GM20000 (cell line): ENCODE measurements around the gene GSS.

ENCODE experiments used
- DNase-seq: peaks from one replicate; pipeline ENCODE4 v3.0.0; 2012; ENCODE audit warnings: low spot score
- CTCF ChIP-seq: IDR thresholded peaks from 2 replicates; pipeline ENCODE4 v1.5.1; 2012; ENCODE audit warnings: mild to moderate bottlenecking, control low read depth; ENCODE audit errors: extremely low read depth, missing control alignments

Gene GSS

GRCh38 chr20:34964486-34964885, 8.9 kb upstream of the GSS start:
- no peak for DNase-seq
- TF ChIP-seq CTCF: no peak

GRCh38 chr20:34956751-34957472, 1.3 kb upstream of the GSS start:
- DNase-seq: no peak
- no peak for TF ChIP-seq CTCF

GRCh38 chr20:34956041-34956458, 444 bp upstream of the GSS start:
- TF ChIP-seq CTCF: no peak
- DNase-seq: no peak

GRCh38 chr20:34954904-34955230, 739 bp downstream of the GSS start:
- no peak for DNase-seq

GRCh38 chr20:34953960-34954359, 1.6 kb downstream of the GSS start:
- DNase-seq: no peak
- TF ChIP-seq CTCF: no peak

More at GRCh38 chr20:34954904-34955230, 739 bp downstream of the GSS start:
- TF ChIP-seq CTCF: no peak

GRCh38 chr20:34952671-34953070, 2.9 kb downstream of the GSS start:
- DNase-seq: no peak
- TF ChIP-seq CTCF: no peak

- TF ChIP-seq CTCF: no peak
Observed at GRCh38 chr20:34951652-34952051, 4.0 kb downstream of the GSS start.

More at GRCh38 chr20:34951652-34952051, 4.0 kb downstream of the GSS start:
- no peak for DNase-seq
